ENCODE data around the gene NUCB2.

Gene NUCB2

DNA sequence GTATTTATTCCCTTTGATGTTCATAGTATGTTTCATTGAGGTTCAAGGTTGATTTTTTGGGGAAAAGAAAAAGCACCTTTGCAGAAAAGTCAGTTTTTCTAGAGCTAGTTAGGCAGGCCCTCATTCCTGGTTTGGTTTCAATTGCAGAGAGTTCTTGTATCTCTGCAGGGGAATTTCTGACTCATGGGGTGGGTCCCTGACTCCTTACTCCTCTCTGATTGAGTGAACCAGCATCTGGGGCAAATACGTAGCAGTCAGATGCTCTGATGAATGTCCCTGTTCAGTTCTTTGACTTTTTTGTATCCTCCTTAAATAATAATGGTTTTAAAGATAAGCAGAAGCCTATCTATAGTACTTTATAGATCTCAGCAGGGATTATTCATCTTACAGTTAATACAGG lies 67.4 kb downstream of the NUCB2 start:
- DNase-seq = no peak

GRCh38 chr11:17347676-17348075 lies 71.1 kb downstream of the NUCB2 start:
- no peak for DNase-seq

- DNase-seq = no peak
Observed at GRCh38 chr11:17350455-17351171, 74.1 kb downstream of the NUCB2 start.

DNA sequence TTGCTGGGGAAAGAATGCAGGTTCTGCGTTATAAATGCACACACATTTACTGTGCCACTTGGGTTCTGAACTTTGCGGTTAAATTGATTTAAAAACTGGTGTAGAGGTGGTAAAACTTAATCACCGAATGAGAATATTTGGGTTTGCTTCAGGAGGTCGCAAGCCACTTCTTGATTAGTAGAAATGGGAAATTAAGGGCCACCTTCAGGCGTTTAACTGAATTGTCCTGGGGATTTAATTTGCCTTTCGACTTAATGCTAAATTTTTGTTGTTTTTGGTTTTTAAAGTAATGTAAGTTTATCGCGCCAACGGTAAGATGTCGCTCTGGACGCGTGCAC lies 74.6 kb downstream of the NUCB2 start:
- DNase-seq = no peak

DNA sequence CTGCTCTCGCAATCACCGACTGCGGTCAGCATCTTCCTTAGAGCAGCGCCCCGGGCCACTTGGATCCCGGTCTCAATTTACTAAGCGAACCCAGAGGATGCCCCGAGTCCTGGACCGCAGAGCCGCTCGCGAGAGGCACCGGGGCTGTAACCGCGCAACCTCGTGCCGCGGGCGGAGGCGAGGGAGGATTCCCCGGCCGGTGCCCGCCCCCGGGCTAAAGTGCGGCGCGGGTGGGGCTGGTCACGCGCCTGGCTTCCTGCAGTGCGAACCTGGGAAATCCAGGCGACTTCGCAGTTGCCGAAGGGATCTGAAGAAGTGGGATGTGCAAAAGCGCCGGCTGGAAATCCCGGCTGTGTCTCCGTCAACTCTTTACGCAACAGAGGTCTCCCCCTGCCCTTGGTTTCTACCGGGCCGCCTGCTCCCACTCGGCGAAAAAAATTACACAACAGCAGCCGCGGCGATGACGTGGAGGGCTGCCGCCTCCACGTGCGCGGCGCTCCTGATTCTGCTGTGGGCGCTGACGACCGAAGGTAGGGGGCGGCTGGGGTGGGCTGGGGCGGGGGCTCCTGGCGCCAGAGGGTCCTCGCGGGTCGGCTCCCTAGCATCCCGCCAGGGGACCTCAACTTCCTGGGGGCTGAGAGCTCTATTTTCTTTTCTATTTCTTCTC lies 75.1 kb downstream of the NUCB2 start, which contains the start of gene NCR3LG1:
Gene NCR3LG1 (plus strand): TSS at position 291 of the 667 bp plus-strand sequence. CDS start 170 bp downstream, at position 461.
- DNase-seq = peak; percentile 50

DNA sequence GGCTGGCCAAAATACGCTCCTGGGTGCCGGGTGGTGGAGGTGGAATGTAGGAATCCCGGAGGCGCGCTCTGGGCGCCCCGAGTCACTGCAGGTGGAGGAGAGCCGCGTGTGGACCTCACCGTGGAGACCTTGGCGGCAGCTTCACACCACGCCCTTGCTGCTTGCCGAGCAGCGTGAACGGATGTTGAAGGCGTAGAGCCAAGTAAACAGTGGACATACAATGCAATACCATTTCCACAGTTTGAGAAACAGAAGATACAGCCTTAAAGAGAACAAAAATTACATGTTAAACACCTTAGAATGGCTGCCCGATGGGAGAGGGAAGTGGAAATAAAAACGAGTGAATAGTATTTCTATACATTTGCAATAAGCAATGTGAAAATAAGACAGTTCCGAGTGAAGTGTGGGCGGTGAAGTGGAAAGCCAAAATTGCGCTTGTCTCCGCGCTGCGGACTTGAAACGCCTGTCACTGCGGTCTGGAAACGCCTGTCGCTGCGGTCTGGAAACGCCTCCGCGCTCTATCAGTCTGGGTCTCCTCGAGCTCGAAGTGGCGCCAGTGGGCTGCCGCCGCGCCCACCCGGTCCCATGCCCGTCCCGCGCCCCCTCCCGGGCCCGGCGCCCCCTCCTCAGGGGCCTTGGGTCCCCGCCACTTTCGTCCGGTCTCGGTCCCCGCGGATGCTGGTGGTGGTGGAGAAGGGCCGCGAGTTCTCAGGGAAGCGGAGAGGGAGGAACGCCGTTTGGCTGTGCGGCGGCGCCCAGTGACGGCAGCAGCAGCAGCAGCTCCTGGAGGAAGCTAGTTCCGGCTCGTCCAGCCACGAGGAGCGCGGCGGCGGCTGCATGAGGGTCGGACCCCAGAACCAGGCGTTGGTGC lies 76.6 kb downstream of the NUCB2 start:
- peak; percentile 83 for DNase-seq

DNA sequence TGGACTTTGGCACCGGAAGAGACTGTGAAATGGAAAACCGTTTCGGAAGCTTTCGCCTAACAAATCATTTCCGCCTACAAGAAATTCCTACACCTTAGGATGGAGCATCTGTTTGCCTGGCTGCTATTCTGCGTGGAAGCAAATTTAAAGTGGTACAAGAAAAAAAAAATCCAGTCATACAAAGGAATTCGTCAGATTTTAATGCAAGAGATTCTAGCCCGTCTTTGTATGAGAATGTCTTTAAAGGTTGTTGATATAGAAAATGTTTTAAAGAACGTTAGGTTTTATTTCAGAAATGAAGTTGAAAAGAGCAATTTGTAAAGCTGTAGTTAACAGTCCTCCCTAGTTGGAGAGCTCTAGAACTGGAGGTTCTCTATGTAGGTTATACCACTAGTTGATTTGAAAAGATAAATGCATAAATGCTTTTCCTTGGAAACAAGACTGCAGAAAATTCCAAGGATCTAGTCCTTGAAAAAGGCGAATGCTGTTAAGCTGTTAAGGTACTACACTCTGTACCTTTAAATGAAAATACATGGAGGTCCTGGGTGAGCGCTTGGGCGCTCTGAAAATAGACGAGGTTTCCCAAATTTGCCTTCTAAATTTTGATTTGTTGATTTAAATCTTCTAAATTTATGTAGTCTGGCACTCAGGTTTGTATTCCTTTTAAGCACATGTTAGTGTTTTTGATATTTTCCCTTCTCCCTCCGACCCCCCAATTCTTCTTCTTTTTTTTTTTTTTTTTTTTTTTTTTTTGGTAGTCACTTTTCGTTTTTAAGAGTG lies 77.5 kb downstream of the NUCB2 start:
- DNase-seq = no peak

- peak; percentile 66 for DNase-seq
Observed at GRCh38 chr11:17354601-17354991, 78.1 kb downstream of the NUCB2 start.

GRCh38 chr11:17366495-17366894 lies 90.0 kb downstream of the NUCB2 start:
- no peak for DNase-seq

- DNase-seq = no peak
Observed at GRCh38 chr11:17368551-17368950, 92.0 kb downstream of the NUCB2 start.

GRCh38 chr11:17369094-17369493 lies 92.6 kb downstream of the NUCB2 start:
- no peak for DNase-seq

- no peak for DNase-seq
Observed at GRCh38 chr11:17369684-17370243, 93.2 kb downstream of the NUCB2 start.

DNA sequence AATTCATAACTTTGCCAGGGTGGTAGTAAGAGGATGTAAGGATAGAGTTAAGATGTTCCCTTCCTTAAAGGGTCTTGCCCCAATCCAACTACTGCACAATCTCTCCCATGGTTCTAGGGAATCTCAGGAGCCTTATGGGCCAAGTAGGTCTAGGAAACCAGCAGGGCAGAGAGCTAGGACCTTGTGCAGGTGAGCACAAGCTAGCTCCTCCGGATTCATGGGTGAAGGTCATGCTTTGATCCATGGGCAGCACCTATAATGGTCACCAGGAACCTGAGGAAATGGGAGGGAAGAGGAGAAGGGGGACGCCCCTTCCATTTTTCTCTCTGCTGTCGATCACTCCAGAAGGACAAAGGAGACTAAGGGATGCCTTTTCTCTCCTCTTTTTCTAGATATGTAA lies 95.1 kb downstream of the NUCB2 start:
- no peak for DNase-seq

DNA sequence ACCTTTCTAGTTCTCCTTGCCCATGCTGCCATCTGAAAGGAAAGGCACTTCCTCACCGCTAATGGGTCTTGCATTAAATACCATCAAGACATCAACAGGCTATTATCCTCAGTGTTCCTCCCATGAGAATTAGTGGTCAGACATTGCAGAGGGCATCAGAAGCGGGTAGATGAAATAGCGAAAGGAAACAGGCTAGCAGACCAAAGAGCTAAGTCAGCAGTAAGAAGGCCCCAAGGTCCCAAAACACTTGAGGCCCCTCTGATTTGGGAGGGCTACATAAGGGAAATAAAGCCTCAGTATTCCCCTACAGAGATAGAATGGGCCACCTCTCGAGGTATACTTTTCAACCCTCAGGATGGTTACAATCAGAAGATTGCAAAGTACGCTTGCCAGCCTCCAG lies 99.0 kb downstream of the NUCB2 start:
- DNase-seq = no peak

- DNase-seq = no peak
Observed at GRCh38 chr11:17376493-17376892, 100.0 kb downstream of the NUCB2 start.

- no peak for DNase-seq
Observed at GRCh38 chr11:17378655-17379054, 102.1 kb downstream of the NUCB2 start.

GRCh38 chr11:17379383-17380180 lies 103.0 kb downstream of the NUCB2 start:
- no peak for DNase-seq

- DNase-seq = no peak
Observed at GRCh38 chr11:17381156-17381555, 104.6 kb downstream of the NUCB2 start.
